ENCODE results near the gene CIPC.

CIPC gene

GRCh38 chr14:77071938-77072388 lies 26.1 kb upstream of the CIPC start:
- no peak for FAIRE-seq

- no peak for FAIRE-seq
Observed at GRCh38 chr14:77074969-77075368, 23.1 kb upstream of the CIPC start.

GRCh38 chr14:77076113-77076631 lies 21.9 kb upstream of the CIPC start:
- FAIRE-seq = no peak

- FAIRE-seq = no peak
Observed at GRCh38 chr14:77077040-77077439, 21.0 kb upstream of the CIPC start.

- FAIRE-seq = no peak
Observed at GRCh38 chr14:77082356-77082755, 15.7 kb upstream of the CIPC start.

- no peak for FAIRE-seq
Observed at GRCh38 chr14:77083082-77083481, 15.0 kb upstream of the CIPC start.

GRCh38 chr14:77084985-77085384 lies 13.1 kb upstream of the CIPC start:
- FAIRE-seq = no peak

GRCh38 chr14:77085538-77085937 lies 12.5 kb upstream of the CIPC start:
- FAIRE-seq = no peak

- no peak for FAIRE-seq
Observed at GRCh38 chr14:77086017-77086727, 11.9 kb upstream of the CIPC start.

- FAIRE-seq = no peak
Observed at GRCh38 chr14:77086951-77087350, 11.1 kb upstream of the CIPC start.

- FAIRE-seq = no peak
Observed at GRCh38 chr14:77087631-77088030, 10.4 kb upstream of the CIPC start.

- FAIRE-seq = no peak
Observed at GRCh38 chr14:77088219-77088618, 9.8 kb upstream of the CIPC start.

GRCh38 chr14:77088645-77089044 lies 9.4 kb upstream of the CIPC start:
- FAIRE-seq = no peak

- FAIRE-seq = no peak
Observed at GRCh38 chr14:77091518-77091917, 6.5 kb upstream of the CIPC start.

GRCh38 chr14:77092676-77093075 lies 5.4 kb upstream of the CIPC start:
- no peak for FAIRE-seq

- no peak for FAIRE-seq
Observed at GRCh38 chr14:77094672-77095284, 3.3 kb upstream of the CIPC start.

GRCh38 chr14:77097006-77097699 lies 905 bp upstream of the CIPC start:
- FAIRE-seq = no peak

GRCh38 chr14:77098529-77099353 lies 683 bp downstream of the CIPC start:
- no peak for FAIRE-seq

- FAIRE-seq = no peak
Observed at GRCh38 chr14:77099425-77100167, 1.5 kb downstream of the CIPC start.

- FAIRE-seq = no peak
Observed at GRCh38 chr14:77100961-77101360, 2.9 kb downstream of the CIPC start.

GRCh38 chr14:77102154-77102553 lies 4.1 kb downstream of the CIPC start:
- FAIRE-seq = no peak

GRCh38 chr14:77103475-77103874 lies 5.4 kb downstream of the CIPC start:
- no peak for FAIRE-seq
